ENCODE measurements around the gene AACS. TPM values are rescaled to one million over a fixed set of nuclear protein-coding genes. Genes with fewer than 3 reads are reported as not detected.

Gene AACS
- total and polyA plus RNA-seq, 2 of the 13 experiments (the other 11 are each of a cell fraction or from before 2014, with no cell fraction given), result 23.3 to 28.8 TPM

DNA sequence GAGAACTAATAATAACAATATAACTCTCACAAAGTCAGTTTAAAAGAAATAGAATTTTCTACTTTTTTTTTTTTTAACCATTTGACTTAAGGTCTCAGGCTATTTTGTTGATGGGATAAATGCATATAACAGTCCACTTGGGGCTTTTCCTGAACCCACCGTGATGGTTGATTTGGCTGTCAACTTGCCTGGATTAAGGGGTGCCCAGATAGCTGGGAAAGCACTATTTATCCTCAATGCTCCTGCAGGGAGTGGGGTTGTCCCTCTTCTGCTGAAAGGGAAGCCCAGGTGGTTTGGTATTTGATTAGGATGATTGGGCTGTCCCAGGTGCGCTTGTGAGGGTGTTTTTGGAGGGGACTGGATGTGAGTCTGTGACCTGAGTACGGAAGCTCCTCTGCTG, 114.9 kb downstream of the AACS start:
- Histone ChIP-seq H3K27ac (ENCODE audit: extremely low read length, insufficient read depth, low read length) (no peak overlapping the region), H3K9ac (ENCODE audit: insufficient read depth, low read depth, low read length) (no peak overlapping the region), H3K27me3 (ENCODE audit: control insufficient read depth in 1 of 2, insufficient read depth in 2 of 2, low read length in 2 of 2) (peaks cover 2 to 20% of the 10 kb centered on the region in 2 experiments), H2AFZ (ENCODE audit: low read length) (no peak overlapping the region), H3K4me2 (ENCODE audit: low read depth, low read length) (no peak overlapping the region), H4K20me1 (ENCODE audit: insufficient read depth, low read length) (no peaks in the 10 kb centered on the region), H3K4me3 (replicated peaks in 1 of 3; ENCODE audit: insufficient read depth in 1 of 3, low read depth in 2 of 3, low read length in 3 of 3) (no peak overlapping the region), H3K79me2 (ENCODE audit: insufficient read depth, low read length) (no peaks in the 10 kb centered on the region), H3K9me3 (ENCODE audit: low read length) (no peaks in the 10 kb centered on the region), H3K36me3 (replicated peaks in 1 of 2; ENCODE audit: control insufficient read depth in 1 of 2, insufficient read depth in 2 of 2, low read length in 2 of 2) (no peaks in the 10 kb centered on the region), H3K4me1 (ENCODE audit: insufficient read depth, low read length) (no peaks in the 10 kb centered on the region)
- ChIA-PET CTCF (ENCODE audit: low intra/inter-chr PET ratio, low total read pairs) (no interaction called here), POLR2A (no interaction called here)
- intact Hi-C loops (cut with micrococcal nuclease; ENCODE audit: unreplicated experiment) (loop anchor here (10.0 kb wide), 1 partner anchor 505 kb away; no protein-coding TSS in a partner anchor), in situ Hi-C loops (cut with HindIII; ENCODE audit: extremely low pct_ligation_motif_present, low pct_unique_long_range_greater_than_20kb) (loop anchor here (5.0 kb wide), 1 partner anchor 222 kb away; no protein-coding TSS in a partner anchor)
- 0% methylated on average over 3 of the region's 3 CpGs for WGBS (ENCODE audit: low lambda C conversion rate)
- no TSS peak for BruUV-seq (replicated peaks)
- ATAC-seq (no peak), FAIRE-seq (no peak), DNase-seq (ENCODE audit: low spot score) (no peak)
- TF ChIP-seq, protein P1, sequence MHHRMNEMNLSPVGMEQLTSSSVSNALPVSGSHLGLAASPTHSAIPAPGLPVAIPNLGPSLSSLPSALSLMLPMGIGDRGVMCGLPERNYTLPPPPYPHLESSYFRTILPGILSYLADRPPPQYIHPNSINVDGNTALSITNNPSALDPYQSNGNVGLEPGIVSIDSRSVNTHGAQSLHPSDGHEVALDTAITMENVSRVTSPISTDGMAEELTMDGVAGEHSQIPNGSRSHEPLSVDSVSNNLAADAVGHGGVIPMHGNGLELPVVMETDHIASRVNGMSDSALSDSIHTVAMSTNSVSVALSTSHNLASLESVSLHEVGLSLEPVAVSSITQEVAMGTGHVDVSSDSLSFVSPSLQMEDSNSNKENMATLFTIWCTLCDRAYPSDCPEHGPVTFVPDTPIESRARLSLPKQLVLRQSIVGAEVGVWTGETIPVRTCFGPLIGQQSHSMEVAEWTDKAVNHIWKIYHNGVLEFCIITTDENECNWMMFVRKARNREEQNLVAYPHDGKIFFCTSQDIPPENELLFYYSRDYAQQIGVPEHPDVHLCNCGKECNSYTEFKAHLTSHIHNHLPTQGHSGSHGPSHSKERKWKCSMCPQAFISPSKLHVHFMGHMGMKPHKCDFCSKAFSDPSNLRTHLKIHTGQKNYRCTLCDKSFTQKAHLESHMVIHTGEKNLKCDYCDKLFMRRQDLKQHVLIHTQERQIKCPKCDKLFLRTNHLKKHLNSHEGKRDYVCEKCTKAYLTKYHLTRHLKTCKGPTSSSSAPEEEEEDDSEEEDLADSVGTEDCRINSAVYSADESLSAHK (CRISPR knock-in tag; IDR thresholded peaks at IDR 0.05; ENCODE audit: borderline replicate concordance), result no peak
- TF ChIP-seq, protein P2, sequence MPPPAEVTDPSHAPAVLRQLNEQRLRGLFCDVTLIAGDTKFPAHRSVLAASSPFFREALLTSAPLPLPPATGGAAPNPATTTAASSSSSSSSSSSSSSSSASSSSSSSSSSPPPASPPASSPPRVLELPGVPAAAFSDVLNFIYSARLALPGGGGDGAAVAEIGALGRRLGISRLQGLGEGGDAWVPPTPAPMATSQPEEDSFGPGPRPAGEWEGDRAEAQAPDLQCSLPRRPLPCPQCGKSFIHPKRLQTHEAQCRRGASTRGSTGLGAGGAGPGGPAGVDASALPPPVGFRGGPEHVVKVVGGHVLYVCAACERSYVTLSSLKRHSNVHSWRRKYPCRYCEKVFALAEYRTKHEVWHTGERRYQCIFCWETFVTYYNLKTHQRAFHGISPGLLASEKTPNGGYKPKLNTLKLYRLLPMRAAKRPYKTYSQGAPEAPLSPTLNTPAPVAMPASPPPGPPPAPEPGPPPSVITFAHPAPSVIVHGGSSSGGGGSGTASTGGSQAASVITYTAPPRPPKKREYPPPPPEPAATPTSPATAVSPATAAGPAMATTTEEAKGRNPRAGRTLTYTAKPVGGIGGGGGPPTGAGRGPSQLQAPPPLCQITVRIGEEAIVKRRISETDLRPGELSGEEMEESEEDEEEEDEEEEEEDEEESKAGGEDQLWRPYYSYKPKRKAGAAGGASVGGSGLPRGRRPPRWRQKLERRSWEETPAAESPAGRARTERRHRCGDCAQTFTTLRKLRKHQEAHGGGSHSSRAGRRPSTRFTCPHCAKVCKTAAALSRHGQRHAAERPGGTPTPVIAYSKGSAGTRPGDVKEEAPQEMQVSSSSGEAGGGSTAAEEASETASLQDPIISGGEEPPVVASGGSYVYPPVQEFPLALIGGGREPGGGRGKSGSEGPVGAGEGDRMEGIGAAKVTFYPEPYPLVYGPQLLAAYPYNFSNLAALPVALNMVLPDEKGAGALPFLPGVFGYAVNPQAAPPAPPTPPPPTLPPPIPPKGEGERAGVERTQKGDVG (CRISPR knock-in tag; IDR thresholded peaks at IDR 0.05; ENCODE audit: borderline replicate concordance), result no peak
- TF ChIP-seq, protein P3, sequence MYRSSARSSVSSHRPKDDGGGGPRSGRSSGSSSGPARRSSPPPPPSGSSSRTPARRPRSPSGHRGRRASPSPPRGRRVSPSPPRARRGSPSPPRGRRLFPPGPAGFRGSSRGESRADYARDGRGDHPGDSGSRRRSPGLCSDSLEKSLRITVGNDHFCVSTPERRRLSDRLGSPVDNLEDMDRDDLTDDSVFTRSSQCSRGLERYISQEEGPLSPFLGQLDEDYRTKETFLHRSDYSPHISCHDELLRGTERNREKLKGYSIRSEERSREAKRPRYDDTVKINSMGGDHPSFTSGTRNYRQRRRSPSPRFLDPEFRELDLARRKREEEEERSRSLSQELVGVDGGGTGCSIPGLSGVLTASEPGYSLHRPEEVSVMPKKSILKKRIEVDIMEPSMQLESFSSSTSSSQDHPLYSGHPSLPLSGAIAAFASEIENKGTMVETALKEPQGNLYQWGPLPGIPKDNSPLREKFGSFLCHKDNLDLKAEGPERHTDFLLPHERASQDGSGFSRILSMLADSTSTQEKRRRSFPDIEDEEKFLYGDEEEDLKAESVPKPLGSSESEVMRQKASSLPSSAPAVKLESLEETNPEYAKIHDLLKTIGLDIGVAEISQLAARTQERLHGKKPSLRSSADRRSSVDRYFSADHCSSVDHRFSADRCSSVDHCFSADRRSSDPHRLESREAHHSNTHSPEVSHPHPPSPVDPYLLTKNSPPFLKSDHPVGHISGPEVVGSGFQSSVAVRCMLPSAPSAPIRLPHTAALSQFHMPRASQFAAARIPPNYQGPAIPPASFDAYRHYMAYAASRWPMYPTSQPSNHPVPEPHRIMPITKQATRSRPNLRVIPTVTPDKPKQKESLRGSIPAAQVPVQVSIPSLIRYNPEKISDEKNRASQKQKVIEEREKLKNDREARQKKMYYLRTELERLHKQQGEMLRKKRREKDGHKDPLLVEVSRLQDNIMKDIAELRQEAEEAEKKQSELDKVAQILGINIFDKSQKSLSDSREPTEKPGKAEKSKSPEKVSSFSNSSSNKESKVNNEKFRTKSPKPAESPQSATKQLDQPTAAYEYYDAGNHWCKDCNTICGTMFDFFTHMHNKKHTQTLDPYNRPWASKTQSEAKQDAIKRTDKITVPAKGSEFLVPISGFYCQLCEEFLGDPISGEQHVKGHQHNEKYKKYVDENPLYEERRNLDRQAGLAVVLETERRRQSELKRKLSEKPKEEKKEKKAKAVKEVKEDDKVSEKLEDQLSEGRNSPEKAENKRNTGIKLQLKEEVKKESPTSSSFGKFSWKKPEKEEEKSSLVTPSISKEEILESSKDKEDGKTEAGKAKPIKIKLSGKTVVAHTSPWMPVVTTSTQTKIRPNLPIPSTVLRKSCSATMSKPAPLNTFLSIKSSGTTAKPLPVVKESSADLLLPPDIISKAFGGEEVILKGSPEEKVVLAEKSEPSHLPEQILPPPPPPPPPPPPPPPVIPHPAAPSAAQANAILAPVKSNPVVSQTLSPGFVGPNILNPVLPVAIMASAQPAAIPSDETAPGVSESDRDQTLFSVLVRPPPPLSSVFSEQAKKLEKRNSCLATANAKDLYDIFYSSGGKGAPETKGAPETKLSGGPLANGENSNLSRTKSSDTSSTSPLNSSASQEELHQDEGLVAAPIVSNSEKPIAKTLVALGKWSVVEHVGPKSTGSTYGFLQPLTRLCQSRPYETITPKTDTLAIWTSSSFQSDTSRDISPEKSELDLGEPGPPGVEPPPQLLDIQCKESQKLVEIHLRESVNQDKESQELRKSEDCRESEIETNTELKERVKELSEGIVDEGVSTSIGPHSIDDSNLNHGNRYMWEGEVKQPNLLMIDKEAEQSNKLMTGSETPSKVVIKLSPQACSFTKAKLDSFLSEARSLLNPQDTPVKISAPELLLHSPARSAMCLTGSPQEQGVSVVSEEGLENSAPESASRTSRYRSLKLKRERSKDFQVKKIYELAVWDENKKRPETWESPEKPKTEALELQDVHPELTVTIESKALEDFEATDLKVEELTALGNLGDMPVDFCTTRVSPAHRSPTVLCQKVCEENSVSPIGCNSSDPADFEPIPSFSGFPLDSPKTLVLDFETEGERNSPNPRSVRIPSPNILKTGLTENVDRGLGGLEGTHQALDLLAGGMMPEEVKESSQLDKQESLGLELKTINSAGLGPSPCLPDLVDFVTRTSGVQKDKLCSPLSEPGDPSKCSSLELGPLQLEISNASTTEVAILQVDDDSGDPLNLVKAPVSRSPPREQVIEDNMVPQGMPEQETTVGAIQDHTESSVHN (CRISPR knock-in tag; IDR thresholded peaks at IDR 0.05), result no peak
- TF ChIP-seq NONO (IDR thresholded peaks at IDR 0.05) (no peak), NONO (CRISPR knock-in tag; conservative IDR thresholded peaks at IDR 0.05) (no peak), ZNF557 (CRISPR knock-in tag; IDR thresholded peaks at IDR 0.05) (no peak), ZNF10 (CRISPR knock-in tag; IDR thresholded peaks at IDR 0.05; ENCODE audit: borderline replicate concordance, low read depth) (no peak), ZNF264 (CRISPR knock-in tag; IDR thresholded peaks at IDR 0.05) (no peak)
- TF ChIP-seq, protein P4, sequence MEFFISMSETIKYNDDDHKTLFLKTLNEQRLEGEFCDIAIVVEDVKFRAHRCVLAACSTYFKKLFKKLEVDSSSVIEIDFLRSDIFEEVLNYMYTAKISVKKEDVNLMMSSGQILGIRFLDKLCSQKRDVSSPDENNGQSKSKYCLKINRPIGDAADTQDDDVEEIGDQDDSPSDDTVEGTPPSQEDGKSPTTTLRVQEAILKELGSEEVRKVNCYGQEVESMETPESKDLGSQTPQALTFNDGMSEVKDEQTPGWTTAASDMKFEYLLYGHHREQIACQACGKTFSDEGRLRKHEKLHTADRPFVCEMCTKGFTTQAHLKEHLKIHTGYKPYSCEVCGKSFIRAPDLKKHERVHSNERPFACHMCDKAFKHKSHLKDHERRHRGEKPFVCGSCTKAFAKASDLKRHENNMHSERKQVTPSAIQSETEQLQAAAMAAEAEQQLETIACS (CRISPR knock-in tag; IDR thresholded peaks at IDR 0.05), result no peak
